Posterior vena cava (tissue), 2 donors: ENCODE measurements around the gene PYROXD2. TPM values are rescaled to one million over a fixed set of nuclear protein-coding genes. Genes with fewer than 3 reads are reported as not detected.
A peak's percentile ranks its signal among the peaks of the same experiment; 100 is the strongest.
"Not testable (repeated sequence)": the region's sequence is repeated elsewhere in the genome, so short reads cannot be mapped to it uniquely, and the experiment has no call there.

Source experiments
- DNase-seq: peaks from one replicate; pipeline ENCODE4 v3.0.0-alpha.2; 2020; ENCODE audit warnings: low spot score
- intact Hi-C, 2 donors: fragments of 100-400 bp; cut with DNase I; formaldehyde crosslinking; loops; one replicate each; pipeline versions ENCODE4 v1.14.1 to v1.14.2; 2022 to 2023
- total RNA-seq, 2 donors: library from RNA; stranded (reverse); fragmentation: NEBNext Ultra II Directional; extraction: Animal tissue kit (Norgen Biotek cat#: 25700); gene quantifications; one replicate each; pipeline ENCODE4 v1.2.1, GENCODE V29; 2021
- donor health status: DM: yes; HTN: yes; CAD: no.
- donor health status: DM: yes; HTN: yes; CAD: no.

The PYROXD2 gene
- total RNA-seq, 2 donors from 2014 or later: 7.0 to 9.6 TPM

DNA sequence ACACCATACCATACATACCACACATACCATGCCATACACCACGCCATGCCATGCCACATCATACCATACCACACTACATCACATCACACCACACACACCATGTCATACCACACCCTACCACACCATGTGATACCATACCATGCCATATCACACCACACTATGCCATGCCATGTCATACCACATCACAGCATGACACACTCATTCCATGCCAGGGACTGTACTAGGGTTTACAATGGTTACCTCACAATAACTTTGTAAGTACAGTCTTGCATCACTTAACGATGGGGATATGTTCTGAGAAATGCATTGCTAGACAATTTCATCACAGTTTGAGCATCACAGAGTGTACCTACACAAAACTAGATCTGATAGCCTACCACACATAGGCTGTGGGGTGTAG is 14.5 kb downstream of the PYROXD2 start:
- DNase-seq: peak; percentile 30
- intact Hi-C loops: no loop called here

DNA sequence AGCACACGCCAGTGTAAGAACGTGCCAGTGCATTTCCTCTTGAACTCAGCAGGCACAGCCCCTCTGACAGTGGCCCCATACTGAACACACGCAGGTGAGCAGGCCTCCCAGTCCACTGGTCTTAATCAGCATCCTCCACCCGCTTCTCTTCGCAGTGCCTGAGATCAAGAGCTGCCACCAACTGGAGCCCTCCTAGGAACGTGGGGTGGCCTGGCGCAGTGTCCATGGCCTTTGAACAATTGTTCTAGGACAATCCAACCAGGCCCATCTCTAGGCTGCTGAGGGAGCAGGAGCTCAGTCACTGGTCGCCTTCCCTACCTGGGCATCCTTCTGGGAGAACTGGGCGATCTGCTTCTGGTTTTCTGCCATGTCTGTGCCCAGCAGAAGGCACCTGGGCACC is 15.2 kb downstream of the PYROXD2 start:
- intact Hi-C loops: loop anchor here in 1 of 2 donors (10.0 kb wide), 1 partner anchor 155 kb away; no protein-coding TSS in a partner anchor
- DNase-seq: peak; percentile 36

DNA sequence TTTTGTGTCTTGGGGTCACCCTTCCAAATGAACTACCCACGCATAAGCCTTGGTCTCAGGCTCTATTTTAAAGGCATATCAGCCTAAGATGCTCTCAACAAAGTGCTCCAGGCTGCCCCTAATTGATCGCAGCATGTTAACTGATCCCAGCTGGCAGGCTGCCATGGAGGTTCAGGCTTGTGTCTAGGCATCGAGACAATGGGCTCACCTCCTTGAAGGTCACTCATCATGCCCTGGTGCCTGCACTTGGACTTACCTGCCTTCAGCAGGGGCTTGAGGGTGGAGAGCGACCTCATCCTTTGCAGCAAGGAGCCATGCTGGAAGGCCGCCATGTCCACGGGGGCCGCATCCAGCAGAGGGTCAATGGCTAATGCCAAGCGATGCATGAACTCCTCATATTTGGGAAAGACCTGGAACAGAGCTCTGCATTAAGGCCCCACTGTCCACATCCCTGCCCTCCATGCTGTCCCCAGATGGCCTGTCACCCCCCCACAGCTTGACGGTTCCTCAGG is 17.8 kb downstream of the PYROXD2 start:
- intact Hi-C loops: loop anchor here in 1 of 2 donors (10.0 kb wide), 1 partner anchor 152 kb away; no protein-coding TSS in a partner anchor
- DNase-seq: peak; percentile 64

DNA sequence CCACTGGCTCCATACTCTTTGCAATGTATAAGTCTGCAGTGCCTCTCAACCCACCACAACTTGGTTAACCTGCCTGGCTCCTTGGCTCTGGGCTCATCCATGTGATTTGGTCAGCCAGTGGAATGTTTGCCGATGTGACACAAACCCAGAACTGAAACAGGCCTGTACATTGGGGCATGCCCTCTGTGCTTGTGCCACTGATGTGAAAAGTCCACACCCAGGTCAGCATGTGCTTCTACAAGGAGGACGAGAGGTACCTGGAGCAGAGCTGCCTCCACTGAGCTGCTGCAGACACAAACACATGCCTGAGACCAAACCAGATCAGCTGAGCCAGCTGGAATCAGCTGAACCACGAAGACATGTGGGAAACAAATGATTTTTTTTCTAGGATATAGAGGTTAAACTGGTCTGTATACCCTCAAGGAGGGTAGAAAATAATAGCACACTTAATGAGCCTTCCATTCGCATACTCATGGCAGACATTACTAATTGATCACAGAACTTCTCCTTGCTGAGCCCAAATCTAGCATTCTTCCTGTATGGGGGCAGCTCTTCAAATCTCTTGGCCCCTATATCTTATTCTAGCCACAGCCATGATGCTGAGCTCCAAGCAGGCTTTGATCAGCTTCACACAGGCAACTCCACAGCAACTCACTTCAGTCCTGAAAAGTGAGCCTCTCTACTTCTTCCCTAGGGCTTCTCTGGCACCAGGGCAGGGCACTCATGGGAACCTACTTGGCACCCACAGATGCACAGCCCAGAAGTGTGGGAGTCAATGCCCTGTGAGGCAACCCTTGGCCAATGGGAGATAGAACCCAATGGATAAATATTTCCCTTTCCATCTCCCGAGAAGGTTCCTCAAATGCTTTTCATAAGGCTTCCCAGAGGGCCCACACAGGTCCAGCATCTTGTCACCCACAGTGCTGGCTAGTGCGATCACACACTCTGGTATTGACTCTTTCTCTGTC is 18.6 kb downstream of the PYROXD2 start:
- intact Hi-C loops: loop anchor here in 1 of 2 donors (10.0 kb wide), 1 partner anchor 152 kb away; no protein-coding TSS in a partner anchor
- DNase-seq: peak; percentile 3

DNA sequence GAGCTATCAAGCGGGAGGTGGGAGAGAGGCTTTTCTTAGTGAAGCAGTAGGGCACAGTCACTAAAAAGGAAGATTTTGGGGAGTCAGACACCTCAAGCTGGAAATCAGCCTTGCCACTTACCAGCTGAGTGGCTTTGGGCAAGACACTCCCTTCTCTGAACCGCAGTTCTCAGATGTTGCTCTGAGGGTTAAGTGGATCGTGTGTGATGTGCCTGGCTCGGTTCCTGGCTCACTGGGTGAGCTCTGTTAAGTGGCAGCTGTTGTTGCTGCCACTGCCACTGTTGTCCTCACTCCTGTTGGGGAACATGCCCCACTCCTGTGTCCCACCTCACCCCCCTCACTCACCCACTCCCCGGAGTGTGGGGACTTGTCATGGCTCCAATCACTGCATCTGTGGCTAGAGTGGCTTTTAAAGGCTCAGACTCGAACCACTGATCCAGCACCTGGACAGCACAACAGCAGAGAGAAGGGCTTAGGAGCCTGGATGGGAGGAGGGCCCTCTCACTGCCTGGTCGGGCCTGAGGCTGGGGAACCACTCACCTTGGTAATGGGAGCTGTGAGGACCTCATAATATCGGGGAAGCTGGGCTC is 20.0 kb downstream of the PYROXD2 start:
- intact Hi-C loops: loop anchor here in 1 of 2 donors (10.0 kb wide), 1 partner anchor 150 kb away; no protein-coding TSS in a partner anchor
- DNase-seq: peak; percentile 29

DNA sequence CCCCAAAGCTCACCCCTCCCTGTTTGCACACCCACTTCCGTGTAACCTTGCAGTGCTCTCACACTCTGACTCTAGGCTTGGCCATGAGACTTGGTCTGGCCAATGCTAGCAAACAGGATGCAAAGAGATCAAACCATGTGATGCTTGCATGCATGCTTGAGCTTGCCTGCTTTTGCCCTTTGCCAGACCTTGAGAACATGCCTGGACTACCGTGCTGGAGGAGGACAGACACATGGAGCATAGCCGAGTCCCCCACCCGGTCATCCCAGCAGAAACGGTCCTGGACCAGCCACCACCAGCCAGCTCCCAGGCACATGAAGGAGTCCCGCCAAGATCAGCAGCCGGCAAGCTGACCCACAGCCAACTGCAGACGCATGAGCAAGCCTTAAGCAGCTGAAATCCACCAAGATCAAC is 23.4 kb downstream of the PYROXD2 start:
- peak; percentile 91 for DNase-seq
- intact Hi-C loops: loop anchor here in 1 of 2 donors (10.0 kb wide), 1 partner anchor 147 kb away; no protein-coding TSS in a partner anchor

DNA sequence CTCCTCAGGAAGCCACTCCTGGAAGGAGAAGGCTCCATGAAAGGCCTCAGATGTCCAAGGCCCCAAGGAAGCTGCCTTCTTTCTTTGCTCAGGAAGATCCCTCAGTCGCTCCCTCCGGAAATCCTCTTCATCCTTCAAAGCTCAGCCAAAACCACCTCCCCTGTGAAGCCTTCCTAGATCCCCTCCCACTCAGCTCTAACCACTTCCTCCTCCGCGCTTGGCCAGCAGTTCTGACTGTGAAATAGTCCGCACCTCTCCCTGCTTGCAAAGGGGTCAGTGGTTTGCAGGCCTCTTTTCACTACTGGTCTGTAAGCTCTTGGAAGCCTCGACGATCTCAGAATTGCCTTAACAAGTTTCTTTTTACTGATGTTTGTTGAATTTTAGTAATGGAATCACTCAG is 23.9 kb downstream of the PYROXD2 start:
- DNase-seq: no peak
- intact Hi-C loops: loop anchor here in 1 of 2 donors (10.0 kb wide), 1 partner anchor 146 kb away; no protein-coding TSS in a partner anchor

DNA sequence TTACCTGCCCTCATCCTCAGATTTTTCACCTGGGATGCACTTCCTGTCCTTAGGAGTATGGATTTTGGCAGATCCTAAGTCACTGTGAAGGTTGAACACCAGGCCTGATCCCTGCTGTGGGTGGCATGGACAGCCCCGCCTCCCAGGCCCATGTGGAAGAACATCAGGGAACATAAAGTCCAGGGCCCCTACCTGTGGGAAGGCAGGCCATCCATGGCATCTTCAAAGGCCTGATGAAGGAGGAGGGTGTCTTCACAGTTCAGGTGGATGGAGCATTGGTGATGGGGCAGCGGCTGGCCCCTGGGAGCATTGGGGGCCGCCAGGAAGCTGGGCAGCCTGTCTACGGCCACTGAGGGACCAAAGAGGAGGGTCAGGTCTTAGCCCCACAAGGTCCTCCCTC is 24.6 kb downstream of the PYROXD2 start:
- DNase-seq: no peak

DNA sequence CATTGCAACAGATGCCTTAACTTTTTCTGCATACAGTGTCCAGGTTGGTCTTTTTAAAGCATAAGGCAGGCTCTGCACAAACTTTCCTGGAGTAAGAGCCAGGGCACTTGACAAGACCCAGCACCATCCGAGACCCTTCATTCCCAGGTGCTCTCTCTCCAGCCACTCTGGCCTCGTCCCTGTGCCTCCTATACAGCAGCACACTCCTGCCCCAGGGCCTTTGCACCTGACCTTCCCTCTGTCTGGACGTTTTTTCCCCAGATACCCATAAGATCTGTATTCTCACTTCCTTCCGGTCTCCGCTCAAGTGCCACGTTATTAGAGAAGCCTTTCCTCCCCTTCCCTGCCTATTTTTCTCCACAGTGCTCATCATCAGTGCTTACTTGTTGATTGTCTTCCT is 25.6 kb downstream of the PYROXD2 start:
- DNase-seq: no peak
- intact Hi-C loops: no loop called here

More for the DNA sequence above, 24.6 kb downstream of the PYROXD2 start:
- intact Hi-C loops: loop anchor here in 1 of 2 donors (10.0 kb wide), 1 partner anchor 146 kb away; no protein-coding TSS in a partner anchor

DNA sequence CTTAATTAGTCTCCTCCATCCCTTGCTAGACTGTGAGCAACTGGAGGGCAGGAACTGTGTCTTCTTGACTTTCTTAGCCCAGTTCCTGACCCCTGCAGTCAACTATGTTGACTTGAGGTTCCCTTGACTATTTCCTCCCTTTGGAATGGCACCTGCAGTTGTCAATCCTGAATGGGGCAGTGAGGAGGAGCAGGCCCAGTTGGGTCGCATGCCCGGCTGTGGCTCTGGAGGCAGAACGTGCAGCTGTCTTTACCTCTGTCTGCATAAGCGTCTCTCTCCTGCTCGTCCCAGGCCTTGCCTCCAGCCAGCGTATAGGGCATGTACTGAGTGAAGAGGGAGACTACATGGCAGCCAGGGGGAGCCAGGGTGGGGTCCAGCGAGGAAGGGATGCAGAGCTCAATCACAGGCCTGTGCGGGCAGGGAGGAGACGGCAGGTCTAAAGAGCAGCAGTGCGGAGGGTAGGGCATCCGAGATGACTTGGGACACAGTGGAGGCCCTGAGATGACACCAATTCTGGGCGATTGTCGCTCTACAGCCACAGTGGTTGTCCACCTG is 26.8 kb downstream of the PYROXD2 start:
- intact Hi-C loops: no loop called here
- DNase-seq: no peak

DNA sequence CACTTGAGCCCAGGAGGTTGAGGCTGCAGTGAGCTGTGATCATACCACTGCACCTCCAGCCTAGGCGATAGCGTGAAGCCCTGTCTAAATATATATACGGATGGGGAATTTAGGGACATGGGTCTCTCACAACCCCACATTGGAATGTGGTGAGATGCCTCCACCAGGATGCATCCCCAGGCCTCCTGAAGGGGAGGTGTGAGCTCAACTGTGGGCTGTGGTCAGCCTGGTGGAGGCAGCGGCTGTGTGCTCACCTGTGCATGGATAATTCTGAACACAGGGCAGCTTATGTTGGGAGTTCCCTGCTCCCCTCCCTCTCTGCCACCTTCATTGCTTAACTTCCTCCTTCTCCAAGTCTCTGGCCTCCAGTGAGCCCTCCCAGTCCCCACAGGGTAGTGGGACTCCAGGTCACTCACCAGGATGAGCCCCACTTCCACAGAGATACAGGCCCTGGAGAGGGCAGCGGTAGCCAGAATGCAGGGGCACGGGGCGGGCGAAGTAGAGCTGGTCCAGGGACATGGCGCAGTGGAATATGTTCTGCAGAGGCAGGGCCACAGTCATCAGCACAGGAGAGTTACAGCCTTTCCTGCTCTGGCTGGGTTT is 30.4 kb downstream of the PYROXD2 start:
- intact Hi-C loops: no loop called here
- DNase-seq: peak; percentile 58

DNA sequence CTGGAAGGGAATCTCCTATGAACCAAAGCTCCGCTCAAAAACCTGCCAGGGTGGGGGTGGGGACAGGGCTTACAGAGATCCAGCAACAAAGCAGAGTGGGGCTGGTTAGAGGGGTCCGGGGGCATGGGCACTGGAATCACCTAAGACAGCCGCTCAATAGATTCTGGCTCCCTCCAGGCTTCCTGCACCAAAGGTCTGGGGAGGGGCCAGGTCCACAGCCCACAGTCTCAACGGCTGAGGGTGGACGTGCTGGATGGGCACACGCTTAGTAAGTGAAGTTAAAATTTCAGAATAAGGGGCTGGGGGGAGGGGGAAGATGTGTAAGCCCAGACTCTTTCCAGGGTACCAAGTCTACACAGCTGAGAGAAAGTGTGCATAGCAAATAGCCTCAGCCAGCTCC is 31.1 kb downstream of the PYROXD2 start:
- intact Hi-C loops: no loop called here
- peak; percentile 67 for DNase-seq

DNA sequence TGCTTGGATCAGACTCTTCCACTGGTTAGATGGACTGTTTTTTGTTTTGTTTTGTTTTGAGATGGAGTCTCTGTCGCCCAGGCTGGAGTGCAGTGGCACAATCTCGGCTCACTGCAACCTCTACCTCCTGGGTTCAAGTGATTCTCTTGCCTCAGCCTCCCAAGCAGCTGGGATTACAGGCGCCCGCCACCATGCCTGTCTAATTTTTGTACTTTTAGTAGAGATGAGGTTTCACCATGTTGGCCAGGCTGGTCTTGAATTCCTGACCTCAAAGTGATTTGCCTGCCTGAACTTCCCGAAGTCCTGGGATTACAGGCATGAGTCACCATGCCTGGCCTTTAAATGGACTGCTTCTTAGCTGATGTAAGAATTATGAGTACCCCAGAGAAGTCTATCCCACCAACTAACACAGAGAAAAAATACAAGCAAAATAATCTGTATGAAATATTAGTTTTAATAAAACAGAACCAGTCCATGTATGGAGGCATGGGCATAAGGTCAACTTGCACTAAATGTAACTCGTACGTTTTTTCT is 31.8 kb downstream of the PYROXD2 start:
- intact Hi-C loops: not testable (repeated sequence)
- DNase-seq: peak; percentile 75

DNA sequence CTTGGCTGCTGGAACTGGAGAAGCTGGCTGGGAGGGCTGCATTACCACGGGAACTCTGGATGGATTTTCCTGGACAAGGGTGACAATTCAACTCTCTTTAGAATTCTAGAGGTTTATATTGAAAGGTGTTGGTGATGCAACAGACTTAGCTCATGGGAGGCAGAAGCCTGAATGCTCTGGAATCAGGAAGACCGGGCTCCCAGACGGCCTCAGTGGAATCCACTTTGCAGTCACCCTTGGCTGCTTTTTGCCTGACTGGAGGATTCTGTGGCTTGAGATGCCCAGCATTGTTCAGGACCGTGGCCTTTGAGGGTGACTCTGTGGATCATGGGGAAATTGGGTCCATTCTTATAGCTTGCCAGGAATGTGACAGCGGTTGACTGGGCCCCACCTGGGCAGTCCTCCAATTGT is 32.3 kb downstream of the PYROXD2 start:
- intact Hi-C loops: no loop called here
- DNase-seq: peak; percentile 66

DNA sequence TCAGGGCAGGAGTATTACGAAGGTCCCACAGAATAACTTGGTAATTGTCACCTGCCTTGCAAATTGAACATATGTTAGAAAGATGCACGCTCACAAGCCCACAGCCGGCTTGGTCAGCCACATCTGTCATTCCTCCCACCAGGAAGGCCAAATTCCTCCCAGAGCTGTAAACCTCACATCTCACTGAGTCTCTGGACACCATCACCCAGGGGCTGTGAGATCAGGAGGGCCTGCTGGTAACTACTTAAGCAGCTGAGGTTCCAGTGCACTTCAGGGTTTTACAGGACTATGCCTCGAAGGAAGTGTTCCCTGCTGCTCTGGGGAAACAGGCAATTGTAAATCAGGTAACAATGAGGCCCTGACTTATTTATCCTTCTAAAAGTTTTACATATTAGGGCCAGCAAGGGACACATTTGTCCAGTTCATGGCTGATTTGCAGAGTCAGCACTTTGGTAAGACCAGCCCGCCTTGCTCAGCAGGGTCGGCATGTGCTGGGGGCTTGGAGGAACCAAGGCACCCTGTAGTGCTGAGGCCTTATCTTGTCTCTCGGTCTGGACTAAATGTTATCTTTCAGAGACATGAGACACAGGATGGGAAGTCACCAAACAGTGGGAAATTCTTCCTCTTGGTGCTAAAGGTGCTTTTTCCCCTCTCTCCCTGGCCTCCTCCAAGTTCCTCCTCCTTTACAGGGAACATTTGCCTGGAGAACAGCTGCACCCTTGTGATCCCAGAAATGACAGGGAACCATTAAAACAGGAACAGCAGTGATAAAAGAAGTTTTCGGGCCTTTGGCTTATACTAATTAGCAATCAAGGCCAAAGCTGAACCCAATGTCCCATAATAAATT is 34.3 kb downstream of the PYROXD2 start:
- intact Hi-C loops: no loop called here
- peak; percentile 29 for DNase-seq

DNA sequence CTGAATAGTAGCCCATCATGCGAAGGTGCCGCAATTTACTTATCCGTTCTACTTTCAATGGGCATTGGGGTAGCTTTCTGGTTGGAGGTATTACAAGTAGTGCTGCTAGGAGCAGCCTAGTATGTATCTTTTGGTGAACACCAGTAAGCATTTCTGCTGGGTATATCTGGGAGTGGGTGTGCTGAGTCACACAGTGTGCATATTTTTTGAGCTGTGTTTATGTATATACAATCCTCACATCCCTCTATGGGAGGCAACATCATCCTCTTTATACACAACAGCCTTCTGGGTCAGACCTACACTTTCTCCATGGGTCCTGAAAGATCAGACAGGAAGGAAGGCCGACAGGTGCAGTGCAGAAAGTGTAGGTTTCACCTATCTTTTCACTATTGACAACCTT is 36.3 kb downstream of the PYROXD2 start:
- intact Hi-C loops: loop anchor here in 1 of 2 donors (5.0 kb wide), 1 partner anchor 1129 kb away; no protein-coding TSS in a partner anchor

DNA sequence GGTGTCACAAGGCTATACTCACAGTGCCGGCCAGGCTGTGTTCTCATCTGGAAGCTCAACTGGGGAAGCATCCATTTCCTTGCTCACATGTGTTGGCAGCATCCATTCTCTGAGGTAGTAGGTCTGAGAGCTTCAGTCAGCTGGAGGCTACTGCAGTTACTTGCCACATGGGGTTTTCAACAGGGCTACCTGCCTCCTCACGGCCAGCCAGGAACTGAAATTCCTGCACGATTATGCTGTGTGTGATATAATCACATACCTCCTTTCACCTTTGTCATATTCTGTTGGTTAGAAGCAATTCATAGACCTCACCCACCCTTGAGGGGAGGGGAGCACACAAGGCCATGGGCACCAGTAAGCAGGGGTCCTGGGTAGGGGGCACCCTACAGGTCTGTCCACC is 37.4 kb downstream of the PYROXD2 start:
- DNase-seq: no peak
- intact Hi-C loops: loop anchor here in 1 of 2 donors (5.0 kb wide), 1 partner anchor 1130 kb away; no protein-coding TSS in a partner anchor

More for the DNA sequence above, 36.3 kb downstream of the PYROXD2 start:
- DNase-seq: no peak

DNA sequence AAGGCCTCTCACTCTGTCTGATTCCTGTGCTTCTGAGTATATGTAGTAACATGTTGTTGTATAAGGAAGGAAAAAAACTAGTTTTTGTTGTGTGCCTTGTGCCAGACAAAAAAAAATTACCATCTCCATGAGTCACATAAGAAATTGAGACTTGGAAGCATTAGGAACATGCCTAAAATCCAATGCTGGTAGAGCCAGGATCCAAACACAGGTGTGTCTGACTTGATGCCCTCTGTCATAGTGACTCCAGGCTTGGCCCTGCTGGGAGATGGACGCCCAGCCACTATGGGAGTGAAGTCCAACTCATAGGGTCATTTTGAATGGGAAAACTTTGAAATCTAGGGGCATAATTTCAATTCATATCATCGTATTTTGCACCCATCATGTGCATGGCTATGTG is 38.0 kb downstream of the PYROXD2 start:
- DNase-seq: no peak
- intact Hi-C loops: loop anchor here in 1 of 2 donors (5.0 kb wide), 1 partner anchor 1130 kb away; no protein-coding TSS in a partner anchor
